Endothelial cell of umbilical vein (primary cell): ENCODE results near the gene RNF125. TPM values are rescaled to one million over a fixed set of nuclear protein-coding genes. Genes with fewer than 3 reads are reported as not detected.

Source experiments
- BruUV-seq: library from RNA; stranded (reverse); fragments of 400-500 nt; replicated peaks from 2 replicates; lab custom pipeline; 2021; lab: Mats Ljungman, UMichigan
- CTCF ChIA-PET: fragments of 300-600, 350-600 bp; sonication (Branson Sonifier 250); formaldehyde crosslinking; loops from one replicate; lab custom pipeline; 2021; ENCODE audit warnings: antibody characterized with exemption, inconsistent platforms; lab: Charles Lee
- POLR2A ChIA-PET: fragments of 300-600, 350-600 bp; sonication (Branson Sonifier 250); formaldehyde crosslinking; loops from one replicate; lab custom pipeline; 2021; ENCODE audit warnings: antibody characterized with exemption, inconsistent platforms; lab: Charles Lee
- DNase-seq: peaks from one replicate; pipeline ENCODE4 v3.0.0-alpha.2; 2011; ENCODE audit warnings: low read depth, low spot score
- FAIRE-seq: peaks from 2 replicates; lab custom pipeline; 2011; peaks lifted over from hg19 to GRCh38; lab: Jason Lieb, UNC
- H2AFZ ChIP-seq: 2 replicates; pipeline ENCODE4 v1.6.0; 2012; ENCODE audit warnings: low read depth, low read length, control low read depth, inconsistent platforms
- H3K27ac ChIP-seq: 2 replicates; pipeline ENCODE4 v1.5.1; 2011; ENCODE audit warnings: low read depth, mild to moderate bottlenecking, control low read depth, low read length, moderate library complexity; ENCODE audit not compliant: insufficient read depth
- H3K27me3 ChIP-seq, 2 experiments: 2 replicates each; pipeline versions ENCODE4 v1.6.0 to v1.6.1; 2011; ENCODE audit warnings: low read length in 2 of 2, mixed read lengths in 1 of 2; ENCODE audit not compliant: control insufficient read depth in 2 of 2, insufficient read depth in 2 of 2
- H3K36me3 ChIP-seq, 2 experiments: 2 replicates in 1 of 2; 3 replicates in 1 of 2; pipeline ENCODE4 v1.5.1; 2011; ENCODE audit warnings: low read length in 2 of 2, mild to moderate bottlenecking in 1 of 2, moderate library complexity in 1 of 2; ENCODE audit not compliant: control insufficient read depth in 2 of 2, insufficient read depth in 2 of 2; ENCODE audit errors: extremely low read depth in 1 of 2
- H3K4me1 ChIP-seq: 3 replicates; pipeline ENCODE4 v1.5.1; 2011; ENCODE audit warnings: mild to moderate bottlenecking, low read length; ENCODE audit not compliant: control insufficient read depth, insufficient read depth; ENCODE audit errors: extremely low read depth
- H3K4me2 ChIP-seq: 2 replicates; pipeline ENCODE4 v1.6.1; 2011; ENCODE audit warnings: low read length, control low read depth, mixed read lengths; ENCODE audit not compliant: insufficient read depth
- H3K4me3 ChIP-seq, 3 experiments: fragments of 200-600 bp in 1 of 3; sonication (generic), shearing (Covaris generic) in 1 of 3; replicated peaks in 1 of 3; 2 replicates each; pipeline ENCODE4 v1.5.1; 2011 to 2016; ENCODE audit warnings: control low read depth in 3 of 3, low read length in 3 of 3, mild to moderate bottlenecking in 2 of 3, inconsistent platforms in 1 of 3, low read depth in 1 of 3, moderate library complexity in 1 of 3; ENCODE audit not compliant: insufficient read depth in 1 of 3
- H3K79me2 ChIP-seq: 2 replicates; pipeline ENCODE4 v1.6.0; 2012; ENCODE audit warnings: low read length, inconsistent platforms; ENCODE audit not compliant: control insufficient read depth, insufficient read depth
- H3K9ac ChIP-seq: replicated peaks from 2 replicates; pipeline ENCODE3; 2011; ENCODE audit warnings: low read length, control low read depth; ENCODE audit not compliant: insufficient read depth; ENCODE audit errors: extremely low read depth
- H3K9me1 ChIP-seq: replicated peaks from 3 replicates; pipeline ENCODE4 v1.6.0; 2011; ENCODE audit warnings: mild to moderate bottlenecking, low read length; ENCODE audit not compliant: control insufficient read depth, insufficient read depth; ENCODE audit errors: extremely low read depth
- H3K9me3 ChIP-seq: replicated peaks from 2 replicates; pipeline ENCODE4 v1.5.1; 2012; ENCODE audit warnings: low read length, inconsistent platforms; ENCODE audit not compliant: control insufficient read depth, insufficient read depth
- H4K20me1 ChIP-seq: replicated peaks from 2 replicates; pipeline ENCODE3; 2011; ENCODE audit warnings: mild to moderate bottlenecking, low read length; ENCODE audit not compliant: control insufficient read depth, insufficient read depth; ENCODE audit errors: extremely low read depth
- GATA2 ChIP-seq: IDR thresholded peaks from 2 replicates; pipeline ENCODE4 v1.7.0; 2011; ENCODE audit warnings: low read depth, mild to moderate bottlenecking, moderate library complexity, mixed read lengths, low read length; ENCODE audit not compliant: insufficient read length, insufficient read depth
- JUN ChIP-seq: IDR thresholded peaks from 2 replicates; pipeline ENCODE4 v1.6.1; 2011; ENCODE audit warnings: borderline replicate concordance, low read depth; ENCODE audit not compliant: insufficient read length, insufficient read depth
- POLR2A ChIP-seq: IDR thresholded peaks from 2 replicates; pipeline ENCODE4 v1.6.1; 2012; ENCODE audit warnings: low read depth, mild to moderate bottlenecking, control low read depth, low read length
- POLR2AphosphoS5 ChIP-seq: IDR thresholded peaks from 2 replicates; pipeline ENCODE4 v1.6.1; 2012; ENCODE audit warnings: low read depth, mild to moderate bottlenecking, control low read depth, low read length, moderate library complexity; ENCODE audit not compliant: insufficient read depth
- dilution Hi-C: fragments of 300-500 bp; cut with MboI; formaldehyde crosslinking; loops from one replicate; pipeline ENCODE4 v1.15.0; 2019; ENCODE audit warnings: low sequenced_read_pairs; ENCODE audit not compliant: extremely low pct_ligation_motif_present
- intact Hi-C: fragments of 100-400 bp; cut with micrococcal nuclease; formaldehyde crosslinking; loops from one replicate; pipeline ENCODE4 v1.10.0; 2022
- polyA plus RNA-seq, 4 experiments: library from polyadenylated mRNA; depleted of rRNA in 3 of 4; stranded (reverse) in 3 of 4; unstranded in 1 of 4; fragments of >200 nt; gene quantifications; 2 replicates each; pipeline versions ENCODE4 v1.2.1 to v1.2.3, GENCODE V29; 2011 to 2012; ENCODE audit warnings: missing spikeins in 1 of 4
- total RNA-seq: library from RNA; stranded (reverse); gene quantifications from 2 replicates; pipeline ENCODE4 v1.2.3, GENCODE V29; 2021
- TF ChIP-seq, protein P1 (sequence below), 2 donors: IDR thresholded peaks; 1 replicate in 1 of 2; 2 replicates in 1 of 2; pipeline ENCODE4 v1.5.1; 2011; ENCODE audit warnings: low read length in 2 of 2, mild to moderate bottlenecking in 2 of 2, moderate library complexity in 2 of 2, control low read depth in 1 of 2, inconsistent platforms in 1 of 2, low read depth in 1 of 2; ENCODE audit not compliant: insufficient read depth in 1 of 2; ENCODE audit errors: extremely low read depth in 1 of 2
- TF ChIP-seq, protein P2 (sequence below): IDR thresholded peaks from 2 replicates; pipeline ENCODE4 v1.6.1; 2011; ENCODE audit not compliant: insufficient read depth, insufficient read length

The RNF125 gene
- total and polyA plus RNA-seq, 2 donors (not counting 3 experiments of a cell fraction or from before 2014, with no cell fraction given) = 0.73 to 1.3 TPM

- ChIA-PET POLR2A (no interaction called here), CTCF (interaction anchor here (0.6 kb wide), 1 partner anchor 78 kb away, joined by 3 read pairs; no protein-coding TSS in a partner anchor)
- Histone ChIP-seq H3K9me3 (no peaks in the 10 kb centered on the region), H3K27me3 (peaks cover 0 to 3% of the 10 kb centered on the region in 2 experiments), H2AFZ (no peak overlapping the region), H3K36me3 (no peaks in the 10 kb centered on the region), H3K4me3 (no peak overlapping the region), H3K9me1 (no peaks in the 10 kb centered on the region), H3K4me2 (no peak overlapping the region), H3K9ac (no peak overlapping the region), H4K20me1 (no peaks in the 10 kb centered on the region), H3K79me2 (no peaks in the 10 kb centered on the region), H3K27ac (no peak overlapping the region), H3K4me1 (peaks cover 3% of the 10 kb centered on the region)
- DNase-seq = no peak
- intact Hi-C loops (no loop called here), dilution Hi-C loops (no loop called here)
- no TSS peak for BruUV-seq
- no peak for FAIRE-seq
- no peak for TF ChIP-seq JUN
- no peak for TF ChIP-seq POLR2A
- no peak for TF ChIP-seq POLR2AphosphoS5
- no peak for TF ChIP-seq GATA2
- TF ChIP-seq, protein P1, sequence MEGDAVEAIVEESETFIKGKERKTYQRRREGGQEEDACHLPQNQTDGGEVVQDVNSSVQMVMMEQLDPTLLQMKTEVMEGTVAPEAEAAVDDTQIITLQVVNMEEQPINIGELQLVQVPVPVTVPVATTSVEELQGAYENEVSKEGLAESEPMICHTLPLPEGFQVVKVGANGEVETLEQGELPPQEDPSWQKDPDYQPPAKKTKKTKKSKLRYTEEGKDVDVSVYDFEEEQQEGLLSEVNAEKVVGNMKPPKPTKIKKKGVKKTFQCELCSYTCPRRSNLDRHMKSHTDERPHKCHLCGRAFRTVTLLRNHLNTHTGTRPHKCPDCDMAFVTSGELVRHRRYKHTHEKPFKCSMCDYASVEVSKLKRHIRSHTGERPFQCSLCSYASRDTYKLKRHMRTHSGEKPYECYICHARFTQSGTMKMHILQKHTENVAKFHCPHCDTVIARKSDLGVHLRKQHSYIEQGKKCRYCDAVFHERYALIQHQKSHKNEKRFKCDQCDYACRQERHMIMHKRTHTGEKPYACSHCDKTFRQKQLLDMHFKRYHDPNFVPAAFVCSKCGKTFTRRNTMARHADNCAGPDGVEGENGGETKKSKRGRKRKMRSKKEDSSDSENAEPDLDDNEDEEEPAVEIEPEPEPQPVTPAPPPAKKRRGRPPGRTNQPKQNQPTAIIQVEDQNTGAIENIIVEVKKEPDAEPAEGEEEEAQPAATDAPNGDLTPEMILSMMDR (IDR thresholded peaks at IDR 0.05; ENCODE audit: extremely low read depth in 1 of 2, insufficient read depth in 1 of 2, low read depth in 1 of 2, low read length in 2 of 2) = no peak
- TF ChIP-seq, protein P2, sequence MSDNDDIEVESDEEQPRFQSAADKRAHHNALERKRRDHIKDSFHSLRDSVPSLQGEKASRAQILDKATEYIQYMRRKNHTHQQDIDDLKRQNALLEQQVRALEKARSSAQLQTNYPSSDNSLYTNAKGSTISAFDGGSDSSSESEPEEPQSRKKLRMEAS = no peak
These were observed 35.6 kb upstream of the RNF125 start for GRCh38 chr18:31983020-31983419.
